ENCODE measurements around the gene KRTAP12-3.

KRTAP12-3 gene

DNA sequence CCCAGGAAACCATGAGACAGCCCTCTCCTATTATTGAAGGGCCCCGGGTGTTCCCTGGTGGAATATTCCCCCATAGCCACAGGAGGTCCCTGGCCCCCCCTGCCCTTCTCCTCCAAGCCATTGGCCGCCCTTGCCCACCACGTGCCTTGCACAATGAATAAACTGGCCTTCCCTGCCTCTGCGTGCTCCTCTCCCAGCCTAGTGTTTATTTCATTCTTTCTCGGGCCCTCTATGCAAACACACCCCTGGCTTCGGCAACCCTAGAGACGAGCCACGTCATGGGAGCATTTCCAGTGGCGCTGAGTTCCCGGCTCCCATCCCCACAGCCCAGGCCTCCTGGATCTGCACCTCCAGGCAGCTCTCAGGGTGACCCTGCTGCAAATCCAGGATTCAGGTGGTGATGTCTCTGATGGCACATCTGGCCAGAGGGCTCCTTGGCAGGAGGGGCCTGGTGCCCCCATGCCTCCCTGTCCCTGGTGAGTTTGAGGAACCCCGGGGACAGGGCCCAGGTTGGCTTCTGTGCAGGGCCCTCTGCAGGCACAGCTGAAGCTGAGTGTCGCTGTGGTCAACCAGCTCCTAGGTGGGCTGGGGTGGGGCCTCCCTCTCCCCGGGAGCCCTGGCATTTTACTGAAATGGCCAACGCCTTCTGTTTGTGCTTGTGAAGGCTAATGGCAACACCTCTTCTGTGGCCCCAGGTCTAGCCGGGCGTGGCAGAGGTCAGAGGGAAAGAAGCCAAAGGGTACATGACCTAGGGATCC lies 45.4 kb downstream of the KRTAP12-3 start:
- no peak for DNase-seq (ENCODE audit: low spot score)

DNA sequence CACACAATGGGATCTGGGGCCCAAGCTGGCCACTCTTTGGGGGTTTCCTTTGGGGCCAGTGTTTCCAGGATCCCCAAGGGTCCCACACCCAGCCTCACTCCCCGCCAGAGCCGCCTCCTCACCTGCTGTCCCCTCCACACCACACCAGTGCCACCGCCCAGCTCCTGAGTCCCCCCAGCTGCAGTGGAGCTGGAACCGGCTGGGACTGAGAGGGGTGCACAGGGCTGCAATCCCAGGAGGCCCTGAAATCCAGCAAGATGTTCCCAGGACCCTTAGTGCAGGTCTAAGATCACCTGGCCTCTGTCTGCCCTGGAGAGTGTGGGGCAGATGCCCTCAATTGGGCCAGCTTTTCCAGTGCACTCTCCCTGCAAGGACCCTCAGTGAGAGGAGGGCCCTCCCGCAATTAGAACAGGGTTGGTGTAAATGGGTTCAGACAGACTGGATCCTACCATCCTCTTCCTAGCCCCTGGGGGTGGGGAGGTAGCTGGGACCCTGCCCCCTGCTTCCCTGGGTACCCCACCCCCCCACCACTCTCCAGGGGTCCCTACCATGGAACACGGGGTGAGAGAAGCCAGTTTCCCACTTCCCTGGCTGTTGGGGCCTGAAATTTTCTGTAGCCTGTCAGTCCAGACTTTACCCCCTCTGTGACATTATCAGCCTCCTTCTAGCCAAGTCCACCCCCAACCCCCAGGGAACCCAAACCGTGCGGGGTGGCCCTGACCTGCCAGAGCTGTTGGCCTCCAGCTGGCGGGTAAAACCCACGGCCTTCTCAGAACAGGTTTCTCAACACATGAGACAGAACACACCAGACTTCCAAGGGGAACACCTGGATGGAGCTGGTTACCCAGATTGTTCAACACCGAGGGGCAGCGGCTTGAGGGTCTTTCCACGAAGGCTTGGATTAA lies 46.3 kb downstream of the KRTAP12-3 start:
- no peak for DNase-seq (ENCODE audit: low spot score)

DNA sequence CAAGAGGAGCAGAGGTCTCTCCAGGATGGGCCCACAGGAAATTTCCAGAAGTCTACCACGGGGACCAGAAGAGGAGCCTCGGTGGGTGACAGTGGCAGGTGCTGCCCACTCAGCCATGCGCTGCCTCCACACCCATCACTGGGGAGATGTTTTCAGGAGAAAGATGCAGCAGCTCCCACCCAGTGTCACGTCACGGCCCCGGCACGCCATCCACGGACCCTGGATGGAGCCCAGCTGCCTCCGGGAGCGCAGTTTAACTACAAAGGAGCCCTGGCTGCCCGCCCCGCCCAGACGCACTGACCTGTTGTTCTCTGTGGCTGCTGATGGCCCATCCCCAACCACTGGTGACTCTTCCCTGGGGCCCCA lies 46.9 kb downstream of the KRTAP12-3 start:
- DNase-seq (ENCODE audit: low spot score) = no peak

DNA sequence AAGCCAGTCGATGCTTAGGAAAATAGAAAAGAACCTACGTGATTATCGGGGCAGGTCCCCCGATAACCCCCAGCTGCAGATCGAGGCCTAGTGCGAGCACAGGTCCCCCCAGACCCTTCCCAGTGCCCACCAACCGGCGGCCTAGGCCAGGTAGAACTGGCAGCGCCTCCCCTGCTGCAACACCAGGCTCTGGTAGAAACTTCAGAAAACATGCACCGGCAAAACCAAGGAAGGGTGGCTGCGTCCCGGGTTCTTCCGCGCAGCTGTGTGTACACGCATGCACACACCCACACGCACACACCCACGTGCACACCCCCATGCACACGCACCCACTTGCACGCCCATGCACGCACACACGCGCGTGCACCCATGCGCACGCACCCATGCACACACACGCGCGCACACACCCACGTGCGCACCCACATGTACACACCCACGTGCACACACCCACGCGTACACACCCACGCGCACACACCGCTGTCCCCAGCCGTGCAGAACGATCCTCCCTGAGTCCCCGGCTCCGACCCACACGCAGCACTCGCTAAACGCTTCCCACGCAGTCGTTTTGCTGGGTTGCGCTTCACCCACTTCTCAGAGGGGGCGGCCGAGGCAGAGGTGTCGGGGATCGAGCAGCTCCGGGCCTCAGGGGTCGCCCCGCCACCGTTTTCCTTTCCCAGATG lies 48.4 kb downstream of the KRTAP12-3 start:
- DNase-seq (ENCODE audit: low spot score) = no peak

DNA sequence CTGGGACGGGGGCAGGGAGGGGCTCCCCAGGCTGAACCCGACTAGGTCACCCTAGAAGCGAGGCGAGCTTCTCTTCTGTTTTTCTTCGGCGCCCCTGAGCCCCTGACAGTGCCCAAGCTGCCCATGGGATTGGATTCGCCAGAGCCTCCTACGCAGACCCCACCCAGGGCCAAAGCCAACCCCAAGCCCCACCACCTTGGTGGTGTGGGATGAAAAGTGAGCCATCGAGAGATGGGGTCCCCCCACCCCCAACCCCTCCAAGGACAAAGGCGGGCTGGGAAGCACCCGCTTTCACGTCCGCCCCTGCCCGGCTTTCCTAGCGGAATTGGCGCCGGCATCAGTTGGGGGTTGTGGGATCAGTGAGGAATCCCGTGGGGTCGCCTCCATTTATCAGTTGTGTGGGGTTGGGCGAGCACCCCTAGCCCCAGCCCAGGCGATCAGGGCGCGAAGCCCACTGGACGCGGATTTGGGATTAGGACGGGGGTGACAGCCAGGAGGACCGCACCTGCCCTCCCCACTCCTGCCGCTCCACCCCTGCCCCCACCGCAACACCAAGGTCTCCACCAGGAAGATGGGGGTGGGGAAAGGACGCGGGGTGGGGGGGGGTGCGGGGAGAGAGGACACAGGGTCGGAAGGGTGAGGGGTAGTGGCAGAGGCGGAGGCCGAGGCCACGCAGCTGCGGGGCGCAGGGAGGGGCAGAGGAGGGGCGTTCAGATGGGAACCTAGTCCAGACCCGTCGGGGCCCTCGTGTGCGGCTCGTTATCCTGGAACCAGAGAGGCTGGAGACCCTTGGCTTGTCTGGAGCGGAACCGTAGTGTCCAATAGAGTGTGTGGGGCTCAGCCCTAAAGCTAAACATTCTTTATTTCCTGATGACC lies 49.2 kb downstream of the KRTAP12-3 start:
- DNase-seq (ENCODE audit: low spot score) = no peak

Data from HuH-7 (cell line).